Measurements from ENCODE around the gene IL3.

- TF ChIP-seq CTCF (IDR thresholded peaks at IDR 0.05 in 4 of 5, conservative IDR thresholded peaks at IDR 0.05 in 1 of 5) (no peak), POLR2A (IDR thresholded peaks at IDR 0.05) (no peak)
Measured at GRCh38 chr5:132090107-132090506, 29.7 kb downstream of the IL3 start.

Data from gastrocnemius medialis (tissue), 4 donors.